Measurements from ENCODE around the gene INTS6. TPM values are rescaled to one million over a fixed set of nuclear protein-coding genes. Genes with fewer than 3 reads are reported as not detected.

INTS6 gene
- total and polyA plus RNA-seq, 4 donors, result 9.5 to 57.7 (median 21.1) TPM

GRCh38 chr13:51322826-51323225 lies 130.0 kb downstream of the INTS6 start:
- ATAC-seq (ENCODE audit: insufficient read depth, low FRiP score) (no peak), DNase-seq (no peak)
- H3K4me3 ChIP-seq, result no peak overlapping the region
- H3K9ac ChIP-seq (ENCODE audit: insufficient read depth in 1 of 2, low read length in 2 of 2), result no peak overlapping the region
- H3K4me1 ChIP-seq (ENCODE audit: control insufficient read depth in 5 of 5, insufficient read depth in 5 of 5, low read length in 5 of 5), result peaks cover 0 to 2% (median 0%) of the 10 kb centered on the region in 5 donors
- no peaks in the 10 kb centered on the region for H3K36me3 ChIP-seq (ENCODE audit: control insufficient read depth in 4 of 4, insufficient read depth in 4 of 4, low read length in 4 of 4)
- no peak overlapping the region for H3K27ac ChIP-seq (ENCODE audit: low read depth in 1 of 2, low read length in 1 of 2)
- TF ChIP-seq, protein P1, sequence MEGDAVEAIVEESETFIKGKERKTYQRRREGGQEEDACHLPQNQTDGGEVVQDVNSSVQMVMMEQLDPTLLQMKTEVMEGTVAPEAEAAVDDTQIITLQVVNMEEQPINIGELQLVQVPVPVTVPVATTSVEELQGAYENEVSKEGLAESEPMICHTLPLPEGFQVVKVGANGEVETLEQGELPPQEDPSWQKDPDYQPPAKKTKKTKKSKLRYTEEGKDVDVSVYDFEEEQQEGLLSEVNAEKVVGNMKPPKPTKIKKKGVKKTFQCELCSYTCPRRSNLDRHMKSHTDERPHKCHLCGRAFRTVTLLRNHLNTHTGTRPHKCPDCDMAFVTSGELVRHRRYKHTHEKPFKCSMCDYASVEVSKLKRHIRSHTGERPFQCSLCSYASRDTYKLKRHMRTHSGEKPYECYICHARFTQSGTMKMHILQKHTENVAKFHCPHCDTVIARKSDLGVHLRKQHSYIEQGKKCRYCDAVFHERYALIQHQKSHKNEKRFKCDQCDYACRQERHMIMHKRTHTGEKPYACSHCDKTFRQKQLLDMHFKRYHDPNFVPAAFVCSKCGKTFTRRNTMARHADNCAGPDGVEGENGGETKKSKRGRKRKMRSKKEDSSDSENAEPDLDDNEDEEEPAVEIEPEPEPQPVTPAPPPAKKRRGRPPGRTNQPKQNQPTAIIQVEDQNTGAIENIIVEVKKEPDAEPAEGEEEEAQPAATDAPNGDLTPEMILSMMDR (IDR thresholded peaks at IDR 0.05; ENCODE audit: control extremely low read depth, extremely low read depth), result no peak
- no peaks in the 10 kb centered on the region for H3K27me3 ChIP-seq (ENCODE audit: control insufficient read depth in 3 of 3, insufficient read depth in 3 of 3, low read length in 2 of 3)
- no peaks in the 10 kb centered on the region for H3K9me3 ChIP-seq (ENCODE audit: control insufficient read depth in 4 of 4, insufficient read depth in 3 of 4, low read length in 3 of 4)
- WGBS, 2 donors, result 79 to 95% methylated on average over 3 of the region's 3 CpGs

GRCh38 chr13:51321836-51322235 lies 131.0 kb downstream of the INTS6 start:
- Histone ChIP-seq H3K4me3 (no peak overlapping the region), H3K4me1 (ENCODE audit: control insufficient read depth in 5 of 5, insufficient read depth in 5 of 5, low read length in 5 of 5) (peaks cover 0 to 2% (median 0%) of the 10 kb centered on the region in 5 donors), H3K9me3 (ENCODE audit: control insufficient read depth in 4 of 4, insufficient read depth in 3 of 4, low read length in 3 of 4) (no peaks in the 10 kb centered on the region), H3K36me3 (ENCODE audit: control insufficient read depth in 4 of 4, insufficient read depth in 4 of 4, low read length in 4 of 4) (no peaks in the 10 kb centered on the region), H3K9ac (ENCODE audit: insufficient read depth in 1 of 2, low read length in 2 of 2) (no peak overlapping the region), H3K27me3 (ENCODE audit: control insufficient read depth in 3 of 3, insufficient read depth in 3 of 3, low read length in 2 of 3) (no peaks in the 10 kb centered on the region), H3K27ac (ENCODE audit: low read depth in 1 of 2, low read length in 1 of 2) (no peak overlapping the region)
- TF ChIP-seq, protein P1 (IDR thresholded peaks at IDR 0.05; ENCODE audit: control extremely low read depth, extremely low read depth), result no peak
- no peak for ATAC-seq (ENCODE audit: insufficient read depth, low FRiP score)
- DNase-seq, result no peak
- 74 to 79% methylated on average over 2 of the region's 2 CpGs for WGBS, 2 donors

DNA sequence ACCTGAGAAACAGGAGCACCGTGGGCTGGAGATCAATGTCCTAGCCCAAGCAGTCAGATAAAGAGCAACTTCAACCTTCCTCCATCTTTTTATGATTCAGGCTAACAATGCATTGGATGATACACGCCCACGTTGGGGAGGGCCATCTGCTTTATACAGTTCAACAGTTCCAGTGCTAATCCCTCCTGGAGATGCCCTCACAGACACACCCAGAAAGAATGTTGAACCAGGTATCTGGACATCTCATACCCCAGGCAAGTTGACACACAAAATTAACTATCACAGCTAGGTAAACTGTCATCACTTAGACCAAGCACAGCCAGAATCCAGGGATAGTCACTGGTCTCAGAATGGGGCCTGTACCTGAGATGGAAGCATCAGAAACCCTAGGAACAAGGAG lies 134.0 kb downstream of the INTS6 start:
- Histone ChIP-seq H3K9ac (ENCODE audit: insufficient read depth in 1 of 2, low read length in 2 of 2) (no peak overlapping the region), H3K27me3 (ENCODE audit: control insufficient read depth in 3 of 3, insufficient read depth in 3 of 3, low read length in 2 of 3) (no peaks in the 10 kb centered on the region), H3K36me3 (ENCODE audit: control insufficient read depth in 4 of 4, insufficient read depth in 4 of 4, low read length in 4 of 4) (no peaks in the 10 kb centered on the region), H3K4me3 (no peak overlapping the region), H3K4me1 (ENCODE audit: control insufficient read depth in 5 of 5, insufficient read depth in 5 of 5, low read length in 5 of 5) (peaks cover 0 to 6% (median 0%) of the 10 kb centered on the region in 5 donors), H3K9me3 (ENCODE audit: control insufficient read depth in 4 of 4, insufficient read depth in 3 of 4, low read length in 3 of 4) (no peaks in the 10 kb centered on the region), H3K27ac (ENCODE audit: low read depth in 1 of 2, low read length in 1 of 2) (no peak overlapping the region)
- ATAC-seq (ENCODE audit: insufficient read depth, low FRiP score) (no peak), DNase-seq (no peak)
- TF ChIP-seq, protein P1 (IDR thresholded peaks at IDR 0.05; ENCODE audit: control extremely low read depth, extremely low read depth), result no peak
- 92 to 95% methylated on average over 3 of the region's 3 CpGs for WGBS, 2 donors

DNA sequence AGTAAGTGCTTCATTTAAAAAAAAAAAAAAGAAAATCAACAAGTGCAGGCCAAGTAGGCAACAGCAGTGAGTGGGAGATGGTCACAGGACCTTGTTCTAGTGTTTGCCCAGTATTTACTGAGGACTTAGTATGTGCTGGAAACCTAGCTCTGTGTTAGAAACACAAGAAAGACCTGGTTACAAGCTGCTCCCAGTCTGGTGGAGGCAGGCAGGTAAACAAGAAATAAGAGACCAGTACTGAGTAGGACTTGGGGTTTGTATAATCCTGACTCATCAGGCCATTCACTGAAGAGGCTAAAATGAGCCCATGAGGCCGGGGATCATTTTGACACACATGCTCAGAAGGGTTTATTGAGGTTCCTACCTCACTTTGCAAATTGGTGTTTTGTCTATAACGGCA lies 134.8 kb downstream of the INTS6 start:
- no peaks in the 10 kb centered on the region for H3K9me3 ChIP-seq (ENCODE audit: control insufficient read depth in 4 of 4, insufficient read depth in 3 of 4, low read length in 3 of 4)
- H3K27me3 ChIP-seq (ENCODE audit: control insufficient read depth in 3 of 3, insufficient read depth in 3 of 3, low read length in 2 of 3), result no peaks in the 10 kb centered on the region
- WGBS, 2 donors, result 82 to 91% methylated on average over 2 of the region's 2 CpGs
- ATAC-seq (ENCODE audit: insufficient read depth, low FRiP score), result no peak
- no peak for DNase-seq
- no peak overlapping the region for H3K27ac ChIP-seq (ENCODE audit: low read depth in 1 of 2, low read length in 1 of 2)
- no peaks in the 10 kb centered on the region for H3K36me3 ChIP-seq (ENCODE audit: control insufficient read depth in 4 of 4, insufficient read depth in 4 of 4, low read length in 4 of 4)
- H3K4me3 ChIP-seq, result no peak overlapping the region
- TF ChIP-seq, protein P1 (IDR thresholded peaks at IDR 0.05; ENCODE audit: control extremely low read depth, extremely low read depth), result no peak
- no peak overlapping the region for H3K9ac ChIP-seq (ENCODE audit: insufficient read depth in 1 of 2, low read length in 2 of 2)
- H3K4me1 ChIP-seq (ENCODE audit: control insufficient read depth in 5 of 5, insufficient read depth in 5 of 5, low read length in 5 of 5), result peaks cover 0 to 6% (median 0%) of the 10 kb centered on the region in 5 donors

Data from lung (tissue), 12 donors.